Forelimb muscle (tissue), 1 donor: ENCODE measurements around the gene SMYD3. TPM values are rescaled to one million over a fixed set of nuclear protein-coding genes. Genes with fewer than 3 reads are reported as not detected.
A peak's percentile ranks its signal among the peaks of the same experiment; 100 is the strongest.

Experiments
- DNase-seq: peaks from one replicate; pipeline ENCODE4 v3.0.0-alpha.2; 2013; ENCODE audit warnings: low read depth
- polyA plus RNA-seq: library from polyadenylated mRNA; unstranded; fragments of 120-200 nt; gene quantifications from one replicate; pipeline ENCODE4 v1.2.1, GENCODE V29; 2013; ENCODE audit not compliant: insufficient read length

The SMYD3 gene
- polyA plus RNA-seq, 1 donor = 7.9 TPM

- peak; percentile 16 for DNase-seq
Observed at GRCh38 chr1:246214708-246215509, 292.2 kb downstream of the SMYD3 start.

GRCh38 chr1:246213947-246214346 lies 293.1 kb downstream of the SMYD3 start:
- DNase-seq = no peak

GRCh38 chr1:246213502-246213901 lies 293.6 kb downstream of the SMYD3 start:
- no peak for DNase-seq

GRCh38 chr1:246213036-246213435 lies 294.0 kb downstream of the SMYD3 start:
- DNase-seq = no peak

- DNase-seq = no peak
Observed at GRCh38 chr1:246212013-246212412, 295.1 kb downstream of the SMYD3 start.

- no peak for DNase-seq
Observed at GRCh38 chr1:246210756-246211155, 296.3 kb downstream of the SMYD3 start.

GRCh38 chr1:246208105-246208504 lies 299.0 kb downstream of the SMYD3 start:
- DNase-seq = no peak

- DNase-seq = no peak
Observed at GRCh38 chr1:246203180-246203579, 303.9 kb downstream of the SMYD3 start.

- no peak for DNase-seq
Observed at GRCh38 chr1:246200738-246201137, 306.3 kb downstream of the SMYD3 start.

- DNase-seq = no peak
Observed at GRCh38 chr1:246200225-246200624, 306.9 kb downstream of the SMYD3 start.

- peak; percentile 20 for DNase-seq
Observed at GRCh38 chr1:246199086-246199645, 307.9 kb downstream of the SMYD3 start.

- no peak for DNase-seq
Observed at GRCh38 chr1:246198115-246198816, 308.8 kb downstream of the SMYD3 start.

- DNase-seq = no peak
Observed at GRCh38 chr1:246197076-246197475, 310.0 kb downstream of the SMYD3 start.

- no peak for DNase-seq
Observed at GRCh38 chr1:246195296-246195695, 311.8 kb downstream of the SMYD3 start.

GRCh38 chr1:246193537-246193936 lies 313.5 kb downstream of the SMYD3 start:
- DNase-seq = no peak

- DNase-seq = no peak
Observed at GRCh38 chr1:246189126-246189525, 318.0 kb downstream of the SMYD3 start.

GRCh38 chr1:246187834-246188372 lies 319.2 kb downstream of the SMYD3 start:
- DNase-seq = no peak

GRCh38 chr1:246184503-246184902 lies 322.6 kb downstream of the SMYD3 start:
- DNase-seq = no peak

- DNase-seq = no peak
Observed at GRCh38 chr1:246182149-246182851, 324.8 kb downstream of the SMYD3 start.

- no peak for DNase-seq
Observed at GRCh38 chr1:246181241-246181640, 325.8 kb downstream of the SMYD3 start.

- DNase-seq = no peak
Observed at GRCh38 chr1:246179401-246179800, 327.7 kb downstream of the SMYD3 start.
